ENCODE measurements around the gene CDK14.

The CDK14 gene

DNA sequence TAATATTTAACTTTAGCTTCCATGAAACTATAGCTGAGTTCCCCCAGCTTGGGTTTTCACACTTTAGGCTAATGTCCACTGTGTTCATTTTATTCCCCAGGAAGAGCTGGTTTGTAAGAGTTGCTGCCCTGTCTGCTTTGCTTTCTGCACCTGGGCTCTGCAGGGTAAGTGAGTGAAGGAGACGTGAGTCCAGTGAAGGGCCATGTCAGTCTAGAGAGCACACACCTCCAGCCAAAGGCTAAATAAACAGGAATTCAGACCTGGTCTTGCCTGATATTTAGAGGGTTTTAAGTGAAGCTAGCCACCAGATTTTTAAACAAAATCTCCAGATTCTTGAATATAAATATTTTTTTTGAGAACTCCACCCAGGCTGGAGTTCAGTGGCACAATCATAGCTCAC, 643.7 kb downstream of the CDK14 start:
- in situ Hi-C loops (cut with MboI; ENCODE audit: low sequenced_read_pairs) = no loop called here

DNA sequence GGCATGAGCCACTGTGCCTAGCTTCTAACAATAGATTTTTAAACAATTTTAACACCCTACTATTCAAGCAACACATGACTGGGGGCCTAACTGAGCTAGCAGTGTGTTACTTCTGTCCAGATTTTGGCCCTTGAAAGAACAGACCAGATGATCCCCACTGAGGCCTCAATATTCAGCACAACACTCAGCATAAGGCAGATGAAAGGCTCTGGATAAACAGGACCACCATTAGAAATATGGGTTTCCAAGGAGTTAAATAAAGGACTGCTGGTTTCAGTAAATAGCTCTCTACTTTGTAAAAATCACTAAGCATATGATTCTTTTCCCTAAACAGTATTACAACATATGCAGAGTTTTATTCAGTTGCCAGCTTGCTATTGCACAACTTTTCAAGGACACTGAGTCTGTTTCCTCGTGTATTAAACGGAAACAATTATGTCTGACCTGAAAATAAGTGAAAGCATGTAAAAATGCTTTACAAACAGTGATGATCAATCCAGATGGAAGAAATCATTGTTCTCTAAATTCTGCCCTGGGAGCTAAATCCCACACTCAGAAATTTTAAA, 644.3 kb downstream of the CDK14 start:
- in situ Hi-C loops (cut with MboI; ENCODE audit: low sequenced_read_pairs) = no loop called here

DNA sequence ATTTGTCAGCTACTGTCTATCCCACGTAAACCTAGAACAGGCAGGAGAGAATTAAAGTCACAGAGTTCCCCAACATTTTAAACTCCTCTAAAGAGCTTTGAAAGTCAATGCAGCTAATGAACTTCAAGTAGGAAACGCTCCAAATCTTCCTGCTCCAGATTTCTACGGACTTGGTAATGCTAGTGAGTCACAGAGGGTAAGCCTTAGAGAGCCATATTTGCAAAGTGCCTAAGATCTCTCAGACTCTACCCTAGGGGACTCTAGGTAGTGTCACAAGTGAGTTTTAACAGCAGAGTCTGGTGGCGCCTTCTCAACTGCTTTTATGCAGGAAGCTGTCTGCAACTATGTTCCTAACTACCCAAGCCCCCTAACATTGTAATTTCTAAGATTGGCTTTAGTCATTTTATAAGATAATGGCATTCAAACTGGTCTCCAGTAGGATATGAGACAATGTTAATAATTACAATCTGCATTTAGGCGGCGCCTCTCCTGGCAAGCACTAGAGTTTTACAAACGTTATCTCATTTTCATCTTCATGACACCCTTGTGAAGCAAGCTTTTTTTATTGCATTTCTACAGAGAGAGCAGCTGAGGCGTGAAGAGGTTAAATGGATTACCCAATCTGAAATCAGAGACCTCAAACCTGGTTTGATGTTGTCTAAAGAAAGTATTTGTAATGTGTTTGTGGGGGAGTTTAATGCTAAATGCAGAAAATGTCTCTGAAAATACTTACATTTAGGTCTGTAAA, 646.1 kb downstream of the CDK14 start:
- in situ Hi-C loops (cut with MboI; ENCODE audit: low sequenced_read_pairs) = no loop called here

DNA sequence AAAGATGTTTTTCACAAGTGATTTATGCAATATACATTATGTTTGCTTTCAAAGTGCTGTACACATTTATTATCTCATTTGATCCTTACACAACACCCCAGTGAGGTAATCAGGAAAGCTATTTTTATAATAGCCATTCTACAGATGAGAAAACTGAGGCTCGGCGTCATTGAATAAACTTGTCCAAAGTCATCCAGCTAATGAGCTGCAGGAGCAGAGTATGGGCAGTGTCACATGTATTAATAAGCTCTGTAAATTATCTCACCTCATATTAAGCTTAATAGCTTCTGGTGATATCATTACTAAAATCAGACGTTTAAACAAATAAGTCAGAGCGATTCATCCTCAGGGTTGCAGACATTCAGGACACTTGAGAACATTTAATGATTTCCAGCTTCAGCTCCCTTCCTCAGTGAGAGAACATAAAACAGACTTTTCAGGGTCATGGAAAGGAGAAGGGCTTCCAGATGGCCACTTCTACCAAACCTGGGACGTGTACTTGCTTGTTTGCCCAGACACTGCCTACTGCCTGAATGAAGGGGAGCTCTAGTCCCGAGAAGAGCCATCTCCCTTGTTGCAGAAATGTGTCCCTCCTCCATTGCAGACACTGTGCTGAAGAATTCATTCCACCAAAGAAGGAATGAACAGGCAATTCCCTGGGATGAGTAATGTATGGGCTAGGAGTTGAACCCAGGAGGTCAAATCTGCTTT, 647.6 kb downstream of the CDK14 start:
- in situ Hi-C loops (cut with MboI; ENCODE audit: low sequenced_read_pairs) = no loop called here

DNA sequence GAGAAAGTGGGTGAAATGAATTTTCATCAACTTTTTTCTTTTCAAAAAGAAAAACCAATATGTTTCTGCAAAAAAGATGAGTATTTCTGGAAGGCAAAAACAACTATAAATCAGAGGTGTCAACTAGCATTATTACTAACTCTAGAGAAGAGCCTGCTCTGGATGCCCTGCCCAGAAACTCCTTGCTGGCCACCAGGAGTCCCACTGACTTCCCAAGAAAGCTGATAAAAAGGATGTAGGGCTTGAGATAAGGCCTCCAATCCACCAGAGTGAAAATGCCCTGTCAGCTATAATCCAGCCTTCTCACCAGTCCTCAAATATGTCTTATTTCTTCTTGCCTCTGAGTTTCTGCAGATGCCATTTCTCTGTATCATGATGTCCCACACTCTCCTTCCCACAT, 651.4 kb downstream of the CDK14 start:
- in situ Hi-C loops (cut with MboI; ENCODE audit: low sequenced_read_pairs) = no loop called here

DNA sequence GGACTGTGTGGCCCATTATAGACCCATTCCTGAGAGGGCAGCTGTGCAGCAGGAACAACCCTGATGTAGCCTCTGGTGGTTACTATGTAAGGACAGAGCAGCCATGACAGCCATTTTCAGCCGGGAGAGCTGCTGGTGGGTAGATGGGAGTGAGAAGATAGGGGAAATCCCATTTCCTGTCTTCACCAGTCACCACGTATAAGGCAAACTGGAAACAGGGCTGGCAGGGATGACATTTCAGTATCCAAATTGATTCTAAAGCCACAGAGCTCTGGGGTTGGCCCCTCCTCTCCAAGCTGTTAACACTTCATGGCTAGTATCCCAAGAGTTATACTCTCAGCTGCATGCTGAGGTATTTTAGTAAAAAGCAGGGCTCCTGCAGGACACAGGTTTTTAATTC, 652.9 kb downstream of the CDK14 start:
- in situ Hi-C loops (cut with MboI; ENCODE audit: low sequenced_read_pairs) = no loop called here

DNA sequence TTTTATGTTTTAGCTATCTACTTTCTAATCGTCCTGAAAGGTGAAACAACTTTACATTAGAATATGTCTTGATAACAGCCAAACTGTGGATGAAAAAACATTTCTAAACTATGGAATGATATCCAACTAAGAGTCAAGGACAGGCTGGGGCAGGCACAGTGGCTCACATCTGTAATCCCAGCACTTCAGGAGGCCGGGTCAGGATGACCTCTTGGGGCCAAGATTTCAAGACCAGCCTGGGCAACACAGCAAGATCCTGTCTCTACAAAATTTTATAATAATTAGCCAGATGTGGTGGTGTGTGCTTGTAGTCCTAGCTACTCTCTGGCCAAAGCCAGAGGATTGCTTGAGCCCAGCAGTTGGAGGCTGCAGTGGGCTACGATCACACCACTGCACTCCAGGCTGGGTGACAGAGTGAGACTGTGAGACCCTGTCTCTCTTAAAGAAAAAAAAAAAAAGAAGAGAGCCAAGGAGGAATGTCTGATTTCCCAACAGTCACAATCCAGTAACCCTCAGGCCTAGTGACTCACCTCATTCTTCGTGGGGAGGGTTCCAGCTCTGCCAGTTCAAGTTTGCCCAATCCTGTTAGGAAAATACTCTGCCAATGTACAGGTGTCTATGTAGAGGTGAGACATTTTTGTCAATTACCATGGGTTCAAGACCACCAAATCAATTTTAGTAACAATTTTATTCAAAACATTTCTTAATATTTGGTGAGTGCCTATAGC, 653.5 kb downstream of the CDK14 start:
- in situ Hi-C loops (cut with MboI; ENCODE audit: low sequenced_read_pairs) = no loop called here

DNA sequence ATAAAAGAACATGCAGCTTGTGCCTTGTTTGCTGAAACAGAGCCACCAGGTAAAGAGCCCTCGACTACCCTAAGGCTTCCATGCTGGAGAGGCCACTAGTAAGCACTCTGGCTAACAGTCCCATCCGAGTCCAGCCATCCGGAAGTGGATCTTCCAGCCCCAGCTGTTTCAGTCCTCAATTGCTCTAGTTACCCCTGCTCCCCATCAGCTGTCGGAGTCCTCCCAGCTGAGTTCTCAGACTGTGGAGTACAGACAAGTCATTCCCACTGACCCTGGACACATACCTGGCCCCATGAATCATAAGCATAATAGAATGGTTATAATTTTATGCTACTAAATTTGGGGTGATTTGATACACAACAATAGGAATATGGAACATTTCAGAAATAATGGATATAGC, 654.6 kb downstream of the CDK14 start:
- in situ Hi-C loops (cut with MboI; ENCODE audit: low sequenced_read_pairs) = no loop called here

DNA sequence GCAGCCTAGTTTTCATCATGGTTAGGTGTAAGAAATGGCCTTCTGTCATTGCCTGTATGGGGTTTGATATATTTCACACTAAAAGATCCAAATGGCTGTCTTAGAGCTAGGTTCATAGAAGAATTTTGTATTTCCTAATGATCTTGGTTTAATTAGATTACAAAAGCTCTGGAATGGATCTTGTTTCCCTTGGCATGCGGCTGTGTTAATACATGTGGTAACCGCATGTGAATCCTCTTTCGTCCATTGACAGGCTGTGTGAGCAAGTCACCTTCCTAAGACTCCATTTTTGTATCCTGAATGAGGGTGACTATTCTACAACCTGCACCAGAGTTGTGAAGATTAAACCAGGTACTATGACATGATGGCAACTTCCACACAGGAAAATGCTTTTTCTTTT, 655.8 kb downstream of the CDK14 start:
- in situ Hi-C loops (cut with MboI; ENCODE audit: low sequenced_read_pairs) = no loop called here
